IPS-18c (cell line): ENCODE measurements around the gene VWA8.

Experiments
- H3K4me3 ChIP-seq: 2 replicates; pipeline ENCODE4 v1.7.0; 2013; ENCODE audit warnings: low read depth, mild to moderate bottlenecking, low read length, moderate library complexity; ENCODE audit not compliant: insufficient read depth
- H3K9me3 ChIP-seq: one replicate; pipeline ENCODE4 v1.6.1; 2013; ENCODE audit warnings: mild to moderate bottlenecking, low read length, moderate library complexity; ENCODE audit not compliant: control insufficient read depth, insufficient read depth

The VWA8 gene

GRCh38 chr13:41802684-41803444, 158.0 kb downstream of the VWA8 start:
- Histone ChIP-seq H3K4me3 (no peak overlapping the region), H3K9me3 (no peaks in the 10 kb centered on the region)

- no peaks in the 10 kb centered on the region for H3K9me3 ChIP-seq
- no peak overlapping the region for H3K4me3 ChIP-seq
Observed at GRCh38 chr13:41802043-41802683, 158.7 kb downstream of the VWA8 start.

GRCh38 chr13:41791056-41791455, 169.9 kb downstream of the VWA8 start:
- H3K4me3 ChIP-seq = no peak overlapping the region
- no peaks in the 10 kb centered on the region for H3K9me3 ChIP-seq

GRCh38 chr13:41788552-41788951, 172.4 kb downstream of the VWA8 start:
- H3K9me3 ChIP-seq = no peaks in the 10 kb centered on the region

GRCh38 chr13:41785402-41786172, 175.3 kb downstream of the VWA8 start:
- Histone ChIP-seq H3K9me3 (no peaks in the 10 kb centered on the region), H3K4me3 (no peak overlapping the region)

More at GRCh38 chr13:41788552-41788951, 172.4 kb downstream of the VWA8 start:
- H3K4me3 ChIP-seq = no peak overlapping the region

GRCh38 chr13:41782086-41782485, 178.8 kb downstream of the VWA8 start:
- H3K4me3 ChIP-seq = no peak overlapping the region
- H3K9me3 ChIP-seq = no peaks in the 10 kb centered on the region

- no peaks in the 10 kb centered on the region for H3K9me3 ChIP-seq
- H3K4me3 ChIP-seq = no peak overlapping the region
Observed at GRCh38 chr13:41780715-41781706, 179.9 kb downstream of the VWA8 start.

- H3K4me3 ChIP-seq = no peak overlapping the region
Observed at GRCh38 chr13:41775251-41775650, 185.7 kb downstream of the VWA8 start.

GRCh38 chr13:41774605-41775218, 186.2 kb downstream of the VWA8 start:
- H3K9me3 ChIP-seq = no peaks in the 10 kb centered on the region
- H3K4me3 ChIP-seq = no peak overlapping the region

More at GRCh38 chr13:41775251-41775650, 185.7 kb downstream of the VWA8 start:
- H3K9me3 ChIP-seq = no peaks in the 10 kb centered on the region

- Histone ChIP-seq H3K4me3 (no peak overlapping the region), H3K9me3 (no peaks in the 10 kb centered on the region)
Observed at GRCh38 chr13:41767801-41768200, 193.1 kb downstream of the VWA8 start.

GRCh38 chr13:41766439-41766838, 194.5 kb downstream of the VWA8 start:
- H3K9me3 ChIP-seq = no peaks in the 10 kb centered on the region

GRCh38 chr13:41765813-41766212, 195.1 kb downstream of the VWA8 start:
- Histone ChIP-seq H3K9me3 (no peaks in the 10 kb centered on the region), H3K4me3 (no peak overlapping the region)

More at GRCh38 chr13:41766439-41766838, 194.5 kb downstream of the VWA8 start:
- no peak overlapping the region for H3K4me3 ChIP-seq

- Histone ChIP-seq H3K4me3 (no peak overlapping the region), H3K9me3 (no peaks in the 10 kb centered on the region)
Observed at GRCh38 chr13:41765020-41765419, 195.9 kb downstream of the VWA8 start.

GRCh38 chr13:41764558-41764957, 196.4 kb downstream of the VWA8 start:
- H3K9me3 ChIP-seq = no peaks in the 10 kb centered on the region
- no peak overlapping the region for H3K4me3 ChIP-seq

- Histone ChIP-seq H3K4me3 (no peak overlapping the region), H3K9me3 (no peaks in the 10 kb centered on the region)
Observed at GRCh38 chr13:41763782-41764181, 197.1 kb downstream of the VWA8 start.

GRCh38 chr13:41762796-41763195, 198.1 kb downstream of the VWA8 start:
- Histone ChIP-seq H3K4me3 (no peak overlapping the region), H3K9me3 (no peaks in the 10 kb centered on the region)
